Measurements from ENCODE around the gene RESP18.

RESP18 gene

DNA sequence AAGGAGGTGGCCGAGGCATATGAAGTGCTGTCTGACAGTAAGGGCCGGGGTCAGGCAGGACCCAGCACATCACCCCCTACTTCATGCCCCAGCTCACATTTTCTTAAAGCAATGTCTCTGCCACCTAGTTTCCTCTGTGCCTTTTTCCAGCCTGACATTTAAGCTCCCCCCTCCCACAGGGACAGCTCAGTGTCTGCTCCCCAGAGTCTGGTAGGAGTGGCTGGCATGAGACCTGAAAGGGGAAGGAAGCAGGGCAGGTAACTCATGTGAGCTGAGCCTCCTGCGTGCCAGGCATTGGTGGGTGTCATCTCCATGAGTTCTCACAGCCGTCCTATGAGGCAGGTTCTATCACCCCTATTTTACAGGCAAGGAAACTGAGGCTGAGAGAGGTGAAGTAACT is 51.9 kb downstream of the RESP18 start:
- POLR2A ChIA-PET, result interaction anchor here (1.3 kb wide), 1 partner anchor 14 kb away, joined by 4 read pairs; no protein-coding TSS in a partner anchor
- Histone ChIP-seq H3K36me3 (ENCODE audit: control insufficient read depth in 2 of 2, insufficient read depth in 1 of 2, low read length in 2 of 2) (peaks cover 0 to 54% of the 10 kb centered on the region in 2 experiments; a peak in 1 of 3 replicates), H3K4me1 (ENCODE audit: control insufficient read depth, insufficient read depth, low read length) (peaks cover 6% of the 10 kb centered on the region), H3K9me3 (ENCODE audit: control insufficient read depth, insufficient read depth, low read depth, low read length) (no peaks in the 10 kb centered on the region), H3K4me3 (ENCODE audit: low read depth, low read length) (no peak overlapping the region), H3K27ac (ENCODE audit: extremely low read depth, low read depth, low read length) (no peak overlapping the region)
- TF ChIP-seq ZNF350 (tag by site-specific recombination; IDR thresholded peaks at IDR 0.05) (no peak), SCRT1 (tag by site-specific recombination; IDR thresholded peaks at IDR 0.05; ENCODE audit: borderline replicate concordance) (no peak), ZNF366 (tag by site-specific recombination; conservative IDR thresholded peaks at IDR 0.05) (no peak), ZNF561 (tag by site-specific recombination; IDR thresholded peaks at IDR 0.05; ENCODE audit: borderline replicate concordance) (no peak), ZNF658 (tag by site-specific recombination; IDR thresholded peaks at IDR 0.05) (no peak), ZNF274 (IDR thresholded peaks at IDR 0.05; ENCODE audit: low read length) (no peak), ZNF274 (tag by site-specific recombination; IDR thresholded peaks at IDR 0.05; ENCODE audit: borderline replicate concordance) (no peak), ZNF585B (tag by site-specific recombination; IDR thresholded peaks at IDR 0.05) (no peak), HOXA7 (CRISPR knock-in tag; IDR thresholded peaks at IDR 0.05; ENCODE audit: borderline replicate concordance) (no peak), HOXD13 (CRISPR knock-in tag; IDR thresholded peaks at IDR 0.05; ENCODE audit: borderline replicate concordance) (no peak), ZBTB8A (tag by site-specific recombination; IDR thresholded peaks at IDR 0.05) (no peak)
- TF ChIP-seq, protein P1, sequence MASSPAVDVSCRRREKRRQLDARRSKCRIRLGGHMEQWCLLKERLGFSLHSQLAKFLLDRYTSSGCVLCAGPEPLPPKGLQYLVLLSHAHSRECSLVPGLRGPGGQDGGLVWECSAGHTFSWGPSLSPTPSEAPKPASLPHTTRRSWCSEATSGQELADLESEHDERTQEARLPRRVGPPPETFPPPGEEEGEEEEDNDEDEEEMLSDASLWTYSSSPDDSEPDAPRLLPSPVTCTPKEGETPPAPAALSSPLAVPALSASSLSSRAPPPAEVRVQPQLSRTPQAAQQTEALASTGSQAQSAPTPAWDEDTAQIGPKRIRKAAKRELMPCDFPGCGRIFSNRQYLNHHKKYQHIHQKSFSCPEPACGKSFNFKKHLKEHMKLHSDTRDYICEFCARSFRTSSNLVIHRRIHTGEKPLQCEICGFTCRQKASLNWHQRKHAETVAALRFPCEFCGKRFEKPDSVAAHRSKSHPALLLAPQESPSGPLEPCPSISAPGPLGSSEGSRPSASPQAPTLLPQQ (tag by site-specific recombination; IDR thresholded peaks at IDR 0.05), result no peak
- CTCF ChIA-PET, result interaction anchor here (0.6 to 15.0 kb wide), 4 partner anchors 16 to 110 kb away, joined by 4 to 297 read pairs (median 5); no protein-coding TSS in a partner anchor

DNA sequence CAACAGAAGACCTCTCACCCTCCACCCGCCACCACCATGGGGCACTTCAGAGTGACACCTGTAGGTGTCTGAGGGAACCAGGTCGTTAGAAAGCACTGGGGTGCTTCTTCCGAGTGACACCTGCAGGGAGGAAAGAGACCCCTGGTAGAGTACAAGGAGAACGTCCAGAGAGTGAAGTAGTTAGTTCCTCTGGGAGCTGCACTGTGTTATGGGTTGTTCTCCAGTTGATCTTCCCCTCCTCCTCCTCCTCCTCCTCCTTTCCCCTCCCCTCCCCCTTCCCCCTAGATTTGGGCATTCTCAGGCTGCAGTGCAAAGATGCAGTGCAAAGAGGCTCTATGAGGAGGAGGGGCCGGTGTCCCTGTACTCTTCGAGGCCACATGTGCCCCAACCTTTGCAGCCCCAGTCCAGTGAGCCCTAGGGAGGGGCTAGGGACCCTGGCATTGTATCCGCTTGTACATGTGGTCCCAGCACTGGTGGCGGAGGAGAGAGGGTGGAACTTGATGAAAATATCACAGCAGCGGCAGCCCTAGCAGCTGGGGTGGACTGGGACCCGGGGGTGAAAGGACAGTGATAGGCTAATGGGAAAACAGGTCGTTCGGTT is 52.5 kb downstream of the RESP18 start:
- Histone ChIP-seq H3K9me3 (ENCODE audit: control insufficient read depth, insufficient read depth, low read depth, low read length) (no peaks in the 10 kb centered on the region), H3K36me3 (ENCODE audit: control insufficient read depth in 2 of 2, insufficient read depth in 1 of 2, low read length in 2 of 2) (peaks cover 0 to 48% of the 10 kb centered on the region in 2 experiments; a peak in 1 of 3 replicates), H3K4me3 (ENCODE audit: low read depth, low read length) (peak overlapping the region; percentile 54), H3K4me1 (ENCODE audit: control insufficient read depth, insufficient read depth, low read length) (peaks cover 6% of the 10 kb centered on the region), H3K27ac (ENCODE audit: extremely low read depth, low read depth, low read length) (peak overlapping the region; percentile 67; the same call in 1 of the 2 replicates)
- TF ChIP-seq, protein P2, sequence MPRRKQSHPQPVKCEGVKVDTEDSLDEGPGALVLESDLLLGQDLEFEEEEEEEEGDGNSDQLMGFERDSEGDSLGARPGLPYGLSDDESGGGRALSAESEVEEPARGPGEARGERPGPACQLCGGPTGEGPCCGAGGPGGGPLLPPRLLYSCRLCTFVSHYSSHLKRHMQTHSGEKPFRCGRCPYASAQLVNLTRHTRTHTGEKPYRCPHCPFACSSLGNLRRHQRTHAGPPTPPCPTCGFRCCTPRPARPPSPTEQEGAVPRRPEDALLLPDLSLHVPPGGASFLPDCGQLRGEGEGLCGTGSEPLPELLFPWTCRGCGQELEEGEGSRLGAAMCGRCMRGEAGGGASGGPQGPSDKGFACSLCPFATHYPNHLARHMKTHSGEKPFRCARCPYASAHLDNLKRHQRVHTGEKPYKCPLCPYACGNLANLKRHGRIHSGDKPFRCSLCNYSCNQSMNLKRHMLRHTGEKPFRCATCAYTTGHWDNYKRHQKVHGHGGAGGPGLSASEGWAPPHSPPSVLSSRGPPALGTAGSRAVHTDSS (tag by site-specific recombination; IDR thresholded peaks at IDR 0.05), result peak; percentile 53
- TF ChIP-seq ZNF529 (tag by site-specific recombination; IDR thresholded peaks at IDR 0.05; ENCODE audit: insufficient replicate concordance) (no peak), ZNF416 (tag by site-specific recombination; IDR thresholded peaks at IDR 0.05) (no peak), ZNF138 (tag by site-specific recombination; IDR thresholded peaks at IDR 0.05; ENCODE audit: borderline replicate concordance) (no peak), HOXD13 (CRISPR knock-in tag; IDR thresholded peaks at IDR 0.05; ENCODE audit: borderline replicate concordance) (no peak), SCRT2 (tag by site-specific recombination; IDR thresholded peaks at IDR 0.05) (peak; percentile 92), ZXDB (tag by site-specific recombination; IDR thresholded peaks at IDR 0.05) (no peak), ZSCAN16 (tag by site-specific recombination; IDR thresholded peaks at IDR 0.05) (no peak)
- TF ChIP-seq, protein P3, sequence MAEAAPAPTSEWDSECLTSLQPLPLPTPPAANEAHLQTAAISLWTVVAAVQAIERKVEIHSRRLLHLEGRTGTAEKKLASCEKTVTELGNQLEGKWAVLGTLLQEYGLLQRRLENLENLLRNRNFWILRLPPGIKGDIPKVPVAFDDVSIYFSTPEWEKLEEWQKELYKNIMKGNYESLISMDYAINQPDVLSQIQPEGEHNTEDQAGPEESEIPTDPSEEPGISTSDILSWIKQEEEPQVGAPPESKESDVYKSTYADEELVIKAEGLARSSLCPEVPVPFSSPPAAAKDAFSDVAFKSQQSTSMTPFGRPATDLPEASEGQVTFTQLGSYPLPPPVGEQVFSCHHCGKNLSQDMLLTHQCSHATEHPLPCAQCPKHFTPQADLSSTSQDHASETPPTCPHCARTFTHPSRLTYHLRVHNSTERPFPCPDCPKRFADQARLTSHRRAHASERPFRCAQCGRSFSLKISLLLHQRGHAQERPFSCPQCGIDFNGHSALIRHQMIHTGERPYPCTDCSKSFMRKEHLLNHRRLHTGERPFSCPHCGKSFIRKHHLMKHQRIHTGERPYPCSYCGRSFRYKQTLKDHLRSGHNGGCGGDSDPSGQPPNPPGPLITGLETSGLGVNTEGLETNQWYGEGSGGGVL (tag by site-specific recombination; IDR thresholded peaks at IDR 0.05), result no peak; the same call in 1 of the 2 replicates
- TF ChIP-seq, protein P4, sequence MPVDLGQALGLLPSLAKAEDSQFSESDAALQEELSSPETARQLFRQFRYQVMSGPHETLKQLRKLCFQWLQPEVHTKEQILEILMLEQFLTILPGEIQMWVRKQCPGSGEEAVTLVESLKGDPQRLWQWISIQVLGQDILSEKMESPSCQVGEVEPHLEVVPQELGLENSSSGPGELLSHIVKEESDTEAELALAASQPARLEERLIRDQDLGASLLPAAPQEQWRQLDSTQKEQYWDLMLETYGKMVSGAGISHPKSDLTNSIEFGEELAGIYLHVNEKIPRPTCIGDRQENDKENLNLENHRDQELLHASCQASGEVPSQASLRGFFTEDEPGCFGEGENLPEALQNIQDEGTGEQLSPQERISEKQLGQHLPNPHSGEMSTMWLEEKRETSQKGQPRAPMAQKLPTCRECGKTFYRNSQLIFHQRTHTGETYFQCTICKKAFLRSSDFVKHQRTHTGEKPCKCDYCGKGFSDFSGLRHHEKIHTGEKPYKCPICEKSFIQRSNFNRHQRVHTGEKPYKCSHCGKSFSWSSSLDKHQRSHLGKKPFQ (tag by site-specific recombination; IDR thresholded peaks at IDR 0.05), result no peak
- TF ChIP-seq, protein P5, sequence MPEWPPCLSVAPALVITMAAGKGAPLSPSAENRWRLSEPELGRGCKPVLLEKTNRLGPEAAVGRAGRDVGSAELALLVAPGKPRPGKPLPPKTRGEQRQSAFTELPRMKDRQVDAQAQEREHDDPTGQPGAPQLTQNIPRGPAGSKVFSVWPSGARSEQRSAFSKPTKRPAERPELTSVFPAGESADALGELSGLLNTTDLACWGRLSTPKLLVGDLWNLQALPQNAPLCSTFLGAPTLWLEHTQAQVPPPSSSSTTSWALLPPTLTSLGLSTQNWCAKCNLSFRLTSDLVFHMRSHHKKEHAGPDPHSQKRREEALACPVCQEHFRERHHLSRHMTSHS (tag by site-specific recombination; IDR thresholded peaks at IDR 0.05), result no peak
- ChIA-PET CTCF (interaction anchor here (0.7 to 15.0 kb wide), 4 partner anchors 16 to 151 kb away, joined by 3 to 297 read pairs (median 6); no protein-coding TSS in a partner anchor), POLR2A (interaction anchor here (0.5 to 1.8 kb wide), 6 partner anchors 12 to 291 kb away, joined by 3 to 18 read pairs (median 8); partner anchors contain the start of genes ABCB6, GLB1L, OBSL1 and STK16)

Measured in HEK293 (cell line).